Central memory CD4-positive, alpha-beta T cell (primary cell): Measurements from ENCODE around the gene BFSP1.

ENCODE experiments used
- DNase-seq: peaks from one replicate; pipeline ENCODE4 v3.0.0; 2022

The BFSP1 gene

GRCh38 chr20:17494201-17494600 lies 37.0 kb downstream of the BFSP1 start:
- no peak for DNase-seq

- DNase-seq = no peak
These were observed 38.0 kb downstream of the BFSP1 start for GRCh38 chr20:17493173-17493572.

- DNase-seq = no peak
These were observed 39.7 kb downstream of the BFSP1 start for GRCh38 chr20:17491488-17491887.

- DNase-seq = no peak
These were observed 40.1 kb downstream of the BFSP1 start for GRCh38 chr20:17491041-17491440.

GRCh38 chr20:17490501-17490900 lies 40.7 kb downstream of the BFSP1 start:
- DNase-seq = no peak

GRCh38 chr20:17488916-17489600 lies 42.1 kb downstream of the BFSP1 start:
- DNase-seq = no peak

- no peak for DNase-seq
These were observed 46.2 kb downstream of the BFSP1 start for GRCh38 chr20:17485017-17485416.

GRCh38 chr20:17482536-17482935 lies 48.6 kb downstream of the BFSP1 start:
- DNase-seq = no peak

GRCh38 chr20:17481661-17482060 lies 49.5 kb downstream of the BFSP1 start:
- DNase-seq = no peak

- no peak for DNase-seq
These were observed 50.5 kb downstream of the BFSP1 start for GRCh38 chr20:17480696-17481095.

- DNase-seq = no peak
These were observed 52.0 kb downstream of the BFSP1 start for GRCh38 chr20:17479063-17479657.

- DNase-seq = no peak
These were observed 57.5 kb downstream of the BFSP1 start for GRCh38 chr20:17473659-17474058.

GRCh38 chr20:17471606-17472187 lies 59.5 kb downstream of the BFSP1 start:
- no peak for DNase-seq

GRCh38 chr20:17470973-17471372 lies 60.2 kb downstream of the BFSP1 start:
- no peak for DNase-seq

GRCh38 chr20:17470521-17470920 lies 60.7 kb downstream of the BFSP1 start:
- DNase-seq = no peak

- DNase-seq = no peak
These were observed 61.7 kb downstream of the BFSP1 start for GRCh38 chr20:17469246-17470030.

GRCh38 chr20:17468073-17468840 lies 62.9 kb downstream of the BFSP1 start:
- DNase-seq = no peak

GRCh38 chr20:17467120-17467655 lies 64.0 kb downstream of the BFSP1 start:
- no peak for DNase-seq

GRCh38 chr20:17466641-17467040 lies 64.5 kb downstream of the BFSP1 start:
- DNase-seq = no peak

- DNase-seq = no peak
These were observed 65.9 kb downstream of the BFSP1 start for GRCh38 chr20:17465236-17465635.

- no peak for DNase-seq
These were observed 67.5 kb downstream of the BFSP1 start for GRCh38 chr20:17463711-17464110.

GRCh38 chr20:17461941-17462340 lies 69.2 kb downstream of the BFSP1 start:
- DNase-seq = no peak

- no peak for DNase-seq
These were observed 71.1 kb downstream of the BFSP1 start for GRCh38 chr20:17460119-17460518.
